SKM-1 (cell line): ENCODE data around the gene CYP2A7.
"Not testable (repeated sequence)": the region's sequence is repeated elsewhere in the genome, so short reads cannot be mapped to it uniquely, and the experiment has no call there.

Experiments used
- DNase-seq: peaks from one replicate; lab custom pipeline; 2025; ENCODE audit not compliant: unreplicated experiment; lab: John Stamatoyannopoulos, UW

Gene CYP2A7

GRCh38 chr19:40842997-40843652 lies 38.9 kb downstream of the CYP2A7 start:
- not testable (repeated sequence) for DNase-seq

- not testable (repeated sequence) for DNase-seq
Measured at GRCh38 chr19:40842012-40842411, 40.0 kb downstream of the CYP2A7 start.

- DNase-seq = not testable (repeated sequence)
Measured at GRCh38 chr19:40838477-40838876, 43.6 kb downstream of the CYP2A7 start.

GRCh38 chr19:40836754-40837429 lies 45.1 kb downstream of the CYP2A7 start:
- DNase-seq = no peak

GRCh38 chr19:40833728-40834533 lies 48.1 kb downstream of the CYP2A7 start:
- not testable (repeated sequence) for DNase-seq

GRCh38 chr19:40832431-40832790 lies 49.6 kb downstream of the CYP2A7 start:
- DNase-seq = not testable (repeated sequence)

- DNase-seq = peak; percentile 63
Measured at GRCh38 chr19:40831502-40832430, 50.3 kb downstream of the CYP2A7 start.

GRCh38 chr19:40830741-40831140 lies 51.3 kb downstream of the CYP2A7 start:
- DNase-seq = not testable (repeated sequence)

- no peak for DNase-seq
Measured at GRCh38 chr19:40829205-40829604, 52.8 kb downstream of the CYP2A7 start.

- DNase-seq = no peak
Measured at GRCh38 chr19:40827386-40828247, 54.4 kb downstream of the CYP2A7 start.

GRCh38 chr19:40826699-40827385 lies 55.2 kb downstream of the CYP2A7 start:
- not testable (repeated sequence) for DNase-seq

GRCh38 chr19:40826312-40826698 lies 55.7 kb downstream of the CYP2A7 start:
- DNase-seq = not testable (repeated sequence)

- not testable (repeated sequence) for DNase-seq
Measured at GRCh38 chr19:40825460-40826095, 56.5 kb downstream of the CYP2A7 start.
